Tibial artery (tissue), 4 donors: ENCODE data around the gene SDHA.

Source experiments
- DNase-seq, 2 donors: peaks; one replicate each; pipeline ENCODE4 v3.0.0-alpha.2; 2019
- H3K27ac ChIP-seq, 2 donors: fragments of 200-600 bp; sonication (generic) in 1 of 2; 1 replicate in 1 of 2; 2 replicates in 1 of 2; pipeline ENCODE4 v1.5.1; 2018 to 2019; ENCODE audit warnings: mild to moderate bottlenecking in 1 of 2
- H3K27me3 ChIP-seq, 2 donors: fragments of 200-600 bp; sonication (generic) in 1 of 2; one replicate each; pipeline versions ENCODE4 v1.5.1 to v1.6.0; 2016 to 2019
- H3K36me3 ChIP-seq, 3 donors: fragments of 200-600 bp; sonication (generic) in 2 of 3; one replicate each; pipeline ENCODE4 v1.5.1; 2016 to 2019; ENCODE audit warnings: mild to moderate bottlenecking in 2 of 3
- H3K4me1 ChIP-seq, 4 donors: fragments of 200-600 bp; sonication (generic) in 2 of 4; 1 replicate in 3 of 4; 2 replicates in 1 of 4; pipeline ENCODE4 v1.5.1; 2016 to 2019
- H3K4me3 ChIP-seq, 2 donors: fragments of 200-600 bp; sonication (generic) in 1 of 2; 1 replicate in 1 of 2; 2 replicates in 1 of 2; pipeline ENCODE4 v1.5.1; 2018 to 2019; ENCODE audit warnings: mild to moderate bottlenecking in 2 of 2
- H3K9me3 ChIP-seq, 3 donors: fragments of 200-600 bp; sonication (generic) in 1 of 3; one replicate each; pipeline ENCODE4 v1.5.1; 2016 to 2019
- intact Hi-C: fragments of 100-400 bp; cut with DNase I; formaldehyde crosslinking; loops from one replicate; pipeline ENCODE4 v1.15.0; 2023; ENCODE audit warnings: low total_unique reads
- TF ChIP-seq, protein P1 (sequence below), 2 experiments: fragments of 200-600 bp in 1 of 2; fragments of 450-650 bp in 1 of 2; IDR thresholded peaks; one replicate each; pipeline ENCODE4 v1.5.1; 2017 to 2019; ENCODE audit warnings: antibody characterized with exemption in 2 of 2, mild to moderate bottlenecking in 1 of 2, moderate library complexity in 1 of 2

Gene SDHA

DNA sequence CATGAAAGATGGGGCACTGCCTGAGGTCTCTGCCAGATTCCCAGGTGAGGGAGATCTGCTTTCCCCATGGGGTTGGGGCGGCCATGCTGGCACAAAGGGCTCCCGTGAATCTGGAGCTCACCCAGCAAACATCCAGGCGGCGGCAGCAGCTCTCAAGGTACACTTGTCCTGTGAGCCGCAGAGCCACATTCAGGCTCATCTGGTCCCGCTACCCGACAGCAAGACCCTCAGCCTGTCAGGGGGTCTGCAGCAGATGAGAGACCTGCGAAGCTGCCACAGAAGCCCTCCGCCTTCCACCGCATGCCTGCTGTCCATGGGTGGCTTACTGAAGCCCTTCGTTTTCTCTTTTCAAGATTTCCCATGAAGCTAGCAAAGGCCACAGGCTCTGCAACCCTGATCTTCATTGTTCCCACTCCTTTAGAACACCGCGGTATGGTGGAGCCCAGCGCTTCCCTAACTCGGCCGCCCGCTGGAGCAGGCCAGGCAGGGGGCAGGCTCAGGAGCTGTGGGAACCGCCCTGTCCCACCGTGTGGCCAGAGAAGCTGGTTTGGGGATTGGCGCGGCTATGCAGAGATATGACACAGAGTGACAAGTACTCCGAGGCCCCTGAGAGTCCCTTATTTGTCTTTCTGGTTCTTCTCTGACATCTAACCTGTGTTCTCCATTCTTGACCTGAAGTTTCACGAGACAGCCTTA lies 18.0 kb upstream of the SDHA start:
- no peak overlapping the region for H3K27ac ChIP-seq
- intact Hi-C loops, result no loop called here
- no peaks in the 10 kb centered on the region for H3K4me1 ChIP-seq
- DNase-seq, result no peak
- no peaks in the 10 kb centered on the region for H3K27me3 ChIP-seq
- peaks cover 17 to 41% (median 36%) of the 10 kb centered on the region in 3 donors for H3K36me3 ChIP-seq
- no peak overlapping the region for H3K4me3 ChIP-seq
- TF ChIP-seq, protein P1, sequence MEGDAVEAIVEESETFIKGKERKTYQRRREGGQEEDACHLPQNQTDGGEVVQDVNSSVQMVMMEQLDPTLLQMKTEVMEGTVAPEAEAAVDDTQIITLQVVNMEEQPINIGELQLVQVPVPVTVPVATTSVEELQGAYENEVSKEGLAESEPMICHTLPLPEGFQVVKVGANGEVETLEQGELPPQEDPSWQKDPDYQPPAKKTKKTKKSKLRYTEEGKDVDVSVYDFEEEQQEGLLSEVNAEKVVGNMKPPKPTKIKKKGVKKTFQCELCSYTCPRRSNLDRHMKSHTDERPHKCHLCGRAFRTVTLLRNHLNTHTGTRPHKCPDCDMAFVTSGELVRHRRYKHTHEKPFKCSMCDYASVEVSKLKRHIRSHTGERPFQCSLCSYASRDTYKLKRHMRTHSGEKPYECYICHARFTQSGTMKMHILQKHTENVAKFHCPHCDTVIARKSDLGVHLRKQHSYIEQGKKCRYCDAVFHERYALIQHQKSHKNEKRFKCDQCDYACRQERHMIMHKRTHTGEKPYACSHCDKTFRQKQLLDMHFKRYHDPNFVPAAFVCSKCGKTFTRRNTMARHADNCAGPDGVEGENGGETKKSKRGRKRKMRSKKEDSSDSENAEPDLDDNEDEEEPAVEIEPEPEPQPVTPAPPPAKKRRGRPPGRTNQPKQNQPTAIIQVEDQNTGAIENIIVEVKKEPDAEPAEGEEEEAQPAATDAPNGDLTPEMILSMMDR (IDR thresholded peaks at IDR 0.05), result no peak
- H3K9me3 ChIP-seq, result no peaks in the 10 kb centered on the region

DNA sequence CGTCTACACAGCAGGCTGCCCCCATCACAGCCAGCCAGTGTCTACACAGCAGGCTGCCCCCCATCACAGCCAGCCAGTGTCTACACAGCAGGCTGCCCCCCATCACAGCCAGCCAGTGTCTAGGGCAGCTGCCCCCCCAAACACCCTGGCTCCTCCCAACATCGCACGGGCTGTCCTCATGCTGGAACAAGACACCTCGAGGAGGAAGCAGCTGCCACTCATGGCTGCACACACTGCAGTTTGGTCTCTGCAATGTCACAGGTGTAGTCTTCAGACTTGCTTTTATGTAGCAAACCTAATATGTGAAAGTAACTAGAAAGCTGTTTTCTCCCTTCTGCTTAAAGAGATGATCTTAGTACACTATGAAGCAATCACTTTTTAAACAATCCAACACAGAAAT lies 17.1 kb upstream of the SDHA start:
- no peak overlapping the region for H3K4me3 ChIP-seq
- no peak for DNase-seq
- intact Hi-C loops, result no loop called here
- H3K4me1 ChIP-seq, result no peaks in the 10 kb centered on the region
- TF ChIP-seq, protein P1 (IDR thresholded peaks at IDR 0.05), result no peak
- no peaks in the 10 kb centered on the region for H3K9me3 ChIP-seq
- H3K27ac ChIP-seq, result no peak overlapping the region
- H3K36me3 ChIP-seq, result peaks cover 23 to 50% (median 41%) of the 10 kb centered on the region in 3 donors
- no peaks in the 10 kb centered on the region for H3K27me3 ChIP-seq

DNA sequence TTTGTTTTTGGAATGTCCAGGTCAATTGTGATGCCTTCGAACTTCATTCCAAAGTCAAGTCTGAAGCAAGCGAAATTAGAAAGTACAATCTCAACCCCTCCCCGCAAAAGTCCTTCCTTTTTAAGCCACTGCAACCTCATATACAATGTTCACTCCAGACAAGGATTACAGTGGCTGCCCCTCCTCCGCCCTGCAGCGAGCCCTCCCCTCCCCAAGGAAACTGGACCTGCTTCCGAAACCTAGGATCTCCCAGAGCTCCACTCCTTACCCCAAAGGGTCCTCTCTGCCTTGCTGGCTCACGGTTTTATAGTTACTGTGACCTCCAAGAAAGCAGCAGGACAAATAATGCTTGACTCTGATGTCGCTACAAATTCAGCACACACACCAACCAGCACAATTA lies 16.4 kb upstream of the SDHA start:
- intact Hi-C loops, result no loop called here
- peaks cover 23 to 57% (median 46%) of the 10 kb centered on the region in 3 donors for H3K36me3 ChIP-seq

DNA sequence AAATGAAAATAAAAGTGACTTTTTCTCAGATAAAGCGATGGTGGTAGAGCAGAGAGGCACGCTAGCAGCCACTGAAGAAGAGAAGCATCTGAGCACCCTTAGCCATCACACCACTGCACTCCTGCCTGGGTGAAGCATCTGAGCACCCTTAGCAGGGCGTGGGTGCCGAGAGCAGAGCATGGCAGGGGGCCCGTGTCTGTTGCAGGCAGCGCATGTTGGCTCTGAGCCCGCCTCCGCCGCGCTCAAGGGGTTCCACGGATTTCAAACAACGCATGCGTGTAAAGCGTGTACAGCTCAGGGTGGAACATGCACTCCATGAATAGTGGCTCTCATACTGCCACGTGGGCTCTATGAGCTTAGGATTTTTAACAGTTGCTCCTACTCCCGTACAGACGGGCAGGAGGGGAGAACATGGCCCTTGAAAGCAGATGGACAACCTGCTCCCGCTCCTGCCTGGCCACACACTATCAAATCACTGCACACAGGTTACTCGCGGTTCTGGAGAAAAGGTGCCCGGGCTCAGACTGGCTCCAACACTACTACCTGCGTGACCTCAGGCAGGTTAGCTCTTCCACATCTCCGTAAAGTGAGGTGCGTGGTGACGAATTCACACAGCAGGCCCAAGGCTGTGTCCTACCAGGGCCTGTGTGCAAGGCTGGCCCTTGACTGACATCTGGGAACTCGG lies 14.7 kb upstream of the SDHA start:
- no peaks in the 10 kb centered on the region for H3K27me3 ChIP-seq
- H3K36me3 ChIP-seq, result peaks cover 23 to 58% (median 44%) of the 10 kb centered on the region in 3 donors
- peaks cover 0 to 3% (median 0%) of the 10 kb centered on the region in 4 donors for H3K4me1 ChIP-seq
- H3K27ac ChIP-seq, result no peak overlapping the region
- no peak for DNase-seq
- TF ChIP-seq, protein P1 (IDR thresholded peaks at IDR 0.05), result no peak
- H3K4me3 ChIP-seq, result no peak overlapping the region
- H3K9me3 ChIP-seq, result no peaks in the 10 kb centered on the region
- intact Hi-C loops, result no loop called here

More for the DNA sequence above, 16.4 kb upstream of the SDHA start:
- no peaks in the 10 kb centered on the region for H3K27me3 ChIP-seq
- TF ChIP-seq, protein P1 (IDR thresholded peaks at IDR 0.05), result no peak
- no peak overlapping the region for H3K4me3 ChIP-seq
- H3K27ac ChIP-seq, result no peak overlapping the region
- H3K9me3 ChIP-seq, result no peaks in the 10 kb centered on the region
- H3K4me1 ChIP-seq, result peaks cover 0 to 1% (median 0%) of the 10 kb centered on the region in 4 donors
- DNase-seq, result no peak

DNA sequence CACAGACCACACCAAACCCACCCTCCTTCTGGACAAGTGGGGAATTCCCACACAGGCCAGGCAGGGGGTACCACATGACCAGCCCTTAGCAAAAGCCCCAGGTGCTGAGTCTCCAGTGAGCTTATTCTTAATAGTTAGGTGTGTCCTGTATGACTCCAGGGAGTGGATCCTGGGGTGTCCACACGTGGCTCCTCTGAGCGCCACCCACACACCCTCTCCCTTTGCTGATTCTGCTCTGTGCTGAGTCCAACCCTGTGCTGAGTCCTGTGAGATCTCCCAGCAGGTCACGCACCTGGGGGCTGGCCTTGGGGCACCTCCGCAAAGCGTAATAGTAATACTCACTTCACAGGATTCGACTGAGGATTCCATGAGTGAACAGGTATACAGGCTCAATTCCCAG lies 14.1 kb upstream of the SDHA start:
- no peak overlapping the region for H3K4me3 ChIP-seq
- no peaks in the 10 kb centered on the region for H3K9me3 ChIP-seq
- DNase-seq, result no peak
- no peak overlapping the region for H3K27ac ChIP-seq
- peaks cover 0 to 3% (median 0%) of the 10 kb centered on the region in 4 donors for H3K4me1 ChIP-seq
- TF ChIP-seq, protein P1 (IDR thresholded peaks at IDR 0.05), result no peak
- H3K27me3 ChIP-seq, result no peaks in the 10 kb centered on the region
- peaks cover 23 to 52% (median 38%) of the 10 kb centered on the region in 3 donors for H3K36me3 ChIP-seq
- intact Hi-C loops, result no loop called here
